ENCODE measurements around the gene GREB1.

GREB1 gene

DNA sequence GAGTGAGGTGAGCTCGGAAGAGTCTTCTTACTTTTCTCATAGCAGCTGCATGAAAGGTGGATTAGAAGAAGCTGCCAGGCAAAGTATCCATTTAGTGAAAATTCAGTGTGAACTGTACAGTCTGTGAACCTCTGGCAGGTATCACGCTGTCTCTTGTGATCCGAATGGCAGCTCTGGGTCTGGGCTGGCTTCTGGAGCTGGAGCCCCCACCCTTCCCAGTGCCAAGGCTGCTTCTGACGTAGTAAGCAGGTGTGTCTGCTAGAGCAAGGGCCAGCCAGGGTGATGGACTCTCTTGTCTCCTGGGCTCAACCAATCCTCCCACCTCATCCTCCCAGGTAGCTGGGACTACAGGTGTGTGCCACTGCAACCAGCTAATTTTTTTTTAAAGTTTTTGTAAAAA lies 150.1 kb downstream of the GREB1 start:
- DNase-seq (ENCODE audit: low spot score) = no peak

DNA sequence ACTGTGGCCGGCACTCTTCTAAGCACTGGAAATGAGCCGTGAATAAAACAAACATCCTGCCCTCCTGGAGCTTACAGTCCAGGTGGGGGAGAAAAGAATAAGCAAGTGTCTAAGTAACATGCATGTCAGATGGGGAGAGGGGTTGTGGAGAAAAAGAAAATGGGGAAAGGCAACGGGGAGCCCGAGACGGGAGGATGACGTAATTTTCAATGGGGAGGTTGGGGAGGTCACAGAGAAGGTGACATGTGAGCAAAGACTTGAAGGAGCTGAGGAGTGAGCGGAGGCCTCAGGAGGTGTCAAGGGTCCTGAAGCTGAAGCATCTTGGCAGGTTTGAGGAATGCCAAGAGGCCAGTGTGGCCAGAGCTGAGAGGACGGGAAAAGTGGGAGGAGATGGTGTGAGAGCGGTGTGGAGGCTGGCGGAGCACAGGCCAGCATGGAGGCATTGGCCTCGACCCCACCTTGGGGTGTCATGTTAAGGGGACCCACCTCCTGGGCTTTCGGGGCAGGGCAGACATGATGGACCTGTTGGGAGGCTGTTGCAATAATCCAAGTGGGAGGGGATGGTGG lies 151.1 kb downstream of the GREB1 start:
- DNase-seq (ENCODE audit: low spot score) = no peak

DNA sequence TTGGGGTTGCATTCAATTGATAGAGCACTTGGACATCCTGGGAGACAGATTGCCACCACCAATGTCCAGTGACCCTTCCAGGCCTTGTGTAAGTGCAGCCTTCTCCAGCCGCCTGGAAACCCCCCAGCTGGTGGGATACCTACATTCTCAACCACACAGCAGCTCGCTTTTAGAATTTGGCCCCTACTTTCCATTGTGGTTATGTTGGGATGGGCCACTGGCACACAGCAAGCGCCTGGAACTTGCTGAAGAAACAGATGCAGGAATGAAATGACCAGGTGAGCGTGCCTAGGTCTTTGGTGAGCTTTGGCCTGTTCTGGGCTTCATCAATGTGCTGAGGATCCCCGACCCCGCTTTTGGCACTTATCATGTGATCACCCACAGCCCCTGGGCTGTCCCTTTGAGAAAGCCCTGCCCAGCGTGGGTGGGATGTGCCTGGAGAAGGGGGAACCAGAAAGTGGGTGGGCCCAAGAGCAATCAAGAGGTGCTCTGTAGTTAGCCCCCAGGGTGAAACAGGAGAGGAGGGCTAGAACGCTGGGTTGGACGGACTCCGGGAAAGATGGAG lies 152.1 kb downstream of the GREB1 start:
- no peak for DNase-seq (ENCODE audit: low spot score)

DNA sequence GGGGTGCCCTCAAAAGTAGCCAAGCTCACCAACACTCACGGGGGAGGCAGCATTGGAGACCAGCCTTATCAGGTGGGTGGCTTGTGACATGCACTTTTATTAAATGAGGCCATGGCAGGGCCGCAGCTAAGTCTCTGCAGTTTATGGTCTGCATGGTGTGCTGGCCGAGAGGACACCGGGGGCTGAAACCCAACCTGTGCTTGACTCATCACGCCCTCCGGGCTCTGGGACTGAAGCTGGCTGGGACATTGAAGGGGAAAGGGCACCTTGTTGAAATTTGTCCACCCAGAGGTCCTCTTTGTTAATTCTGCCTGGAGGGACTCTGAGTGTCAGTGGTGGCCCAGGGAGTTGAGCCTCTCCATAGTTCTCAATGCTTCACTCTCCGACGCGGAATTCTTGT lies 153.9 kb downstream of the GREB1 start:
- DNase-seq (ENCODE audit: low spot score) = no peak

DNA sequence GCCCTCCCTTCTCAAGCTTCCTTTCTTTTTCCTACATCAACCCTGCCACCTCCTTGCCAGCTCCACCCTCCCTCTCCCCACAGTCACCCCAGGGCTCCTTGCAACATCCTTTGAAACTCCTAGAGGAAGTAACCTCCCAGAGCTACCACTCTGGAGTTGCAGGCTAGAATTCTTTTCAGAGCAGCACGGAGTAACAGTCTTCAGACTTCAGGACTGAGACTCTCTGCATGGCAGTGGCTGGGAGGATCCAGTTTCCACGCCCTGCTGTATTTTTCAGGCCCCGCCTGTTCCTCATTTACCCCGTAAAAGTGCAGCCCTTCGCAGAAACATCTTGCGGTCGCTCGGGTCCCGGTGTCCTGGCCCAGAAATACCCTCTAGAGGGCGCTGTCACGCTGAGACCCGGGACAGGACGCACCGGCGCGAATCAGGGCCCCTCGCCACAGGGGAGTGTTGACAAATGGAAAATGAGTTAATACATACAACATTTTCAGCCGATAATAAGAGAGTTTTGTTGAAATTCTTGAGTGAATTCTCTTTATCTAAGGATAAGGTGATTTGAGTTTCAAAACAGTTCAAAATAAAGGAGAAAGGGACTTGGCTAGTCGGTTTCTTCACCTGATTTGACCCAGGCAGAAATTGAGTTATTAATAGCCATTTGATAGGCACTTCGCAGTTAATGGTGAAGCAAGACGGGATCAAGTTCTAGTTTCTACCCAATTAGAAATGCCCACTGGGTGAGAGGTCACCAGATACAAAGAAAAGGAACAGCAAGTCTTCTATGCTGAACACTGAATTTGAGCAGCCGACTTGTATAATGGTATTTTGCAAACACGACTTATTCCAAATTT lies 154.6 kb downstream of the GREB1 start:
- DNase-seq (ENCODE audit: low spot score) = peak; percentile 67

DNA sequence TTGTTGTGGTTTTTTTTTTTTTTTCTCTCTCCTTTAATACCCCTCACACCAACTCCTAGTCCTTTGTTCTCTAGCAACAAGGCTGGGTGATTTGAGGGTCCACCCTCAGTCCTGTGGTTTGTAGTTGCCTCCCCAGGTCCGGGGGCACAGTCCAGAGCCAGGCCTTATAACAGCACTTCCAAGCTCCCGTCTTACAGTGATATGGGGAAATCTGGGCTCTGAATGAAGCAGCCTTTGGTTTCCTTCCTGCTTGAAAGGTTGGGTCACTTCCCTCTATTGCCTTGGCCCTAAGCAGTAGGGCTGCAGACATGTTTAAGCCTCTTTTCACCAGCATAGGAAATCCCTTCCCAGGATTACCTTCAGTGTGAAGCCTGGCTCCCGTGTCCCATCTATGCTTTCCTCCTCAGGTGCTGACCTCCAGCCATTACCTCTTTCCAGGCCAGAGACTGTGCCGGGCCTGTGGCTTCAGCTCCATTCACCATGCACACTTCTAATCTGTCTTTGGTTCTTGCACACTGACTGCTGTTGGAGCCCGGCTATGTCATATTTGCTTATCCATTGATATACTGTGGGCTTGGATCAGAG lies 157.3 kb downstream of the GREB1 start:
- DNase-seq (ENCODE audit: low spot score) = no peak

All from globus pallidus (tissue), 1 donor.